ENCODE measurements around the gene CLIP3. TPM values are rescaled to one million over a fixed set of nuclear protein-coding genes. Genes with fewer than 3 reads are reported as not detected.
"Not testable (repeated sequence)": the region's sequence is repeated elsewhere in the genome, so short reads cannot be mapped to it uniquely, and the experiment has no call there.

Gene CLIP3, protein sequence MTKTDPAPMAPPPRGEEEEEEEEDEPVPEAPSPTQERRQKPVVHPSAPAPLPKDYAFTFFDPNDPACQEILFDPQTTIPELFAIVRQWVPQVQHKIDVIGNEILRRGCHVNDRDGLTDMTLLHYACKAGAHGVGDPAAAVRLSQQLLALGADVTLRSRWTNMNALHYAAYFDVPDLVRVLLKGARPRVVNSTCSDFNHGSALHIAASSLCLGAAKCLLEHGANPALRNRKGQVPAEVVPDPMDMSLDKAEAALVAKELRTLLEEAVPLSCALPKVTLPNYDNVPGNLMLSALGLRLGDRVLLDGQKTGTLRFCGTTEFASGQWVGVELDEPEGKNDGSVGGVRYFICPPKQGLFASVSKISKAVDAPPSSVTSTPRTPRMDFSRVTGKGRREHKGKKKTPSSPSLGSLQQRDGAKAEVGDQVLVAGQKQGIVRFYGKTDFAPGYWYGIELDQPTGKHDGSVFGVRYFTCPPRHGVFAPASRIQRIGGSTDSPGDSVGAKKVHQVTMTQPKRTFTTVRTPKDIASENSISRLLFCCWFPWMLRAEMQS
- 0.37 TPM in 1 of 2 replicates, not detected in the other for total RNA-seq (2014; rRNA removed; shearing (Covaris generic))

DNA sequence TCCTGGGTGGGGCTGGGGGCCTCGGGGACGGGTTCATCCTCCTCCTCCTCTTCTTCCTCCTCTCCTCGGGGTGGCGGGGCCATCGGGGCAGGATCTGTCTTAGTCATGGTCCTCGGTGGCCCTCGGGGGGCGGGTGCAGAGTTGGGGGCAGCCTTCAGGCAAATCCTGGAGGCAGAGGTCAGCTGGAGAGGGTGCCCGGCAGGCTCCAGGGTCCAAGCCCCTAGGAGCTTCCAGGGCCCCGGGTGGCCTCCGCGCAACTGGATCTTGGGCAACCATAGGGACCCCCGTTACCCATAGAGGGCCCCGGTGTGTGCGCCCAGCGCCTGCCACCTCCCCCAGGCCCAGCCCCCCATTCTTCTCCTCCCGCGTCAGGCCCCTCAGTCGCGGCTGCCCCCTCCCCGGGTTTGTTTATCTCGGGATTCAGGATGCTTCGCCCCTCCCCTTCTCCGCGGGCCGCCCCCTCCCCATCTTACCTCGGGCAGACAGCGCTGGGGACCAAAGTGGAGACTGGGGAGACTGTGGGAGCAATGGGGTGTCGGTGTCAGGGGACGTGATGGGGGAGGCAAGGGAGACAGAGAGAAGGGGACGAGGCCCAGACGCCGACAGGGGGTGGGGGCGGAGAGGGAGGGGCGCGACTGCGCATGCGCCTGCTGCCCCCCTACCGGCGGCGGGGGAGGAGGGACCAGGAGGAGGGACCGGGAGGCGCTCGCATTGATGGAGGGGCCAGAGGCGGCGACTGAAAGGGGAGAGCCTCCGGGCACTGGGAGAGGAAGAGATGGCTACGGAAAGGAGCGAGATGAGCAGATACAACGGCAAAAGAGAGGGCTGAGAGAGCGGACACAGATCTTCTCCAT lies at the start of gene CLIP3:
Gene CLIP3, minus strand, starts transcription at position 623 of the 854 bp plus-strand sequence. Its CDS starts 516 bp downstream, at position 107.
- peak; percentile 88 for DNase-seq (ENCODE audit: low spot score)
- in situ Hi-C loops (cut with HindIII; ENCODE audit: low sequenced_read_pairs), result no loop called here

DNA sequence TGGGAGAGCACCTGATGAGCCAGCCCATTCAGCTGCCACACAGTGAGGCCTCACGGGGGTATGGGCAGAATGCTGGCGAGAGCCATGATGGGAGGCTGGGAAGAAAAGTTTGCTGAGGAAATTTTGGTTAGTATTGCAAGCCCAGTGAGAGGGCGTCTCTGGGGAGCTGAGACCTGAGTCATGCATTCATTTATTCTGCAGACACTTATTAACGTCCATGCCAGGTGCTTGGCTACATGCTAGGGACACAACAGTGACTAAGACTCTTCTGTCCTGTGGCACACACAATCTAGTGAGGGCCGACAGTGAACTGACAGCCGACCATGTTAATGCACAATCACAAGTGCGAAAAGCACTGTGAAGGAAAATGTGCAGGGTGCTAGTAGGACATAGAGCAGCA lies 49.2 kb upstream of the CLIP3 start:
- DNase-seq (ENCODE audit: low spot score), result no peak
- in situ Hi-C loops (cut with HindIII; ENCODE audit: low sequenced_read_pairs), result no loop called here

DNA sequence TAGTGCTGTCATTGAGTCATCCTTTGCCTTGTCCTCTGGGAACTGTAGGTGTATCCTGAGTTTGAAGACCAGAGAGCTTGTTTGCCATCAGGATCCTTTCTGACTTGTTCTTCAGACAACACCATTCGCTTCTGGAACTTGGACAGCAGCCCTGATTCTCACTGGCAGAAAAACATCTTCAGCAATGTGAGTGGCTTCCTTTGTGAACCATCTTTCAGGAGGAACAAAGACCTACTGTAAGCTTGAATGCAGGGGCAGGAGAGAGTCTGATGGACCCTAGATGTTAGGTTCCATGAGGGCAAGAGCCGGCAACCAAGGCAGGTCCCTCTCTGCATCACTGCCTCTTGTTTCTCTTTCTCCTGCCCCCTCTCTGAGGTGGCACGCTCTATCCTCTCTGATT lies 48.7 kb upstream of the CLIP3 start:
- no peak for DNase-seq (ENCODE audit: low spot score)
- in situ Hi-C loops (cut with HindIII; ENCODE audit: low sequenced_read_pairs), result no loop called here

DNA sequence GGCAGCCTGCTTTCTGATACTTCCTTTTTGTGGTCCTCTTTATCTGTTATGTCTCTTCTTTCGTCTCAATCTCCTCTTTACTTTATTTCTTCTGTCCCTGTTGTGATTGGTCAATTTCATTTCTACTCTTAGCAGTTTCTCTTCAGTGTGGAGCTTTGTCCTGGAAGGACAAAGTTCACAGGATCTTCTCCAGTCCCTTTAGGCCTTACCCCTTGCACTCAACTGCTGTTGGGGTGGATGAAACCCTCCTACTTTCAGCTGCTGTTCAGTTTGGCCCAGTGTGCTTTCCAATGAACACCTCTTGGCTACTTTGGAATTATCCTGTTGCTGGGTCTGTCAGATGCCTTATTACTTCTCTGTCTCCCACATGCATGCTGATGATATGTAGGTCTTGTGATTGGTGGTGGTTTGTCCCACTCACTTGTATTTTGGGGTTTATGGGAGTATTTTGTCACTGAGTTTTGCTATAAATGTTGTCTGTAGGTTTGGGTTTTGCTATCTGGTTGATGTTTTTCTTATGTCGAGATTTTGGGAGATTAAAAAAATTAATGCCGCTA lies 46.8 kb upstream of the CLIP3 start:
- DNase-seq (ENCODE audit: low spot score), result no peak
- in situ Hi-C loops (cut with HindIII; ENCODE audit: low sequenced_read_pairs), result no loop called here

DNA sequence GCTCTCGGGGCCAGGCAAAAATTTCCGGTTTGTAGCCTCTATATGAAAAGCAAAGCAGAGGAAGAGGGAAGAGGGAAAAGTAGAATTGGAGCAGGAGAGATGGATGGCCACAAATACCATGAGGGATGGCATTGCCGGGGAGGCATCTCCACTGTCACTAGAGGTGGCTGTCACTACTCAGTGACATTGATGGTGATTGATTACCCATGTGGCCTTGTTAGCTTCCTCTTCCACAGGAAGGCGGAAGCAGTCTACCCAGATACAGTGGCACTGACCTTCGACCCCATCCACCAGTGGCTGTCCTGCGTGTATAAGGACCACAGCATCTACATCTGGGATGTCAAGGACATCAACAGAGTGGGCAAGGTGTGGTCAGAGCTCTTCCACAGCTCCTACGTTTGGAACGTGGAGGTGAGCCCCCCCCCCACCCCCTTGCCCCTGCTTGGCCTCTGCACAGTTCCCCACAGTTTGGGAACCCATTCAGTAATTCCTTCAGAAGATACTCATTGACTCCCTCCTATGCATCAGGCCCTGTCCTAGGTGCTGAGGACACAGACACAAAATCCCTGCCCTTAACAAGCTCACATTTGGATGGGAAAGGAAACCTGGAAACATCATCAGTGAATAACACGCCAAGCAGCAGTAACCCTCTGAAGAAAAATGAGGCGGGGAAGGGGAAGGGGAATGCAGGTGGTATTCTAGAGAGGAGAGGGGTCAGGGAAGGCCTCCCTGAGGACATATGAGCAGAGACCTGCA lies 40.6 kb upstream of the CLIP3 start:
- in situ Hi-C loops (cut with HindIII; ENCODE audit: low sequenced_read_pairs), result no loop called here

GRCh38 chr19:36072081-36072480 lies 39.4 kb upstream of the CLIP3 start:
- DNase-seq (ENCODE audit: low spot score), result no peak
- in situ Hi-C loops (cut with HindIII; ENCODE audit: low sequenced_read_pairs), result no loop called here

More for the DNA sequence above, 40.6 kb upstream of the CLIP3 start:
- DNase-seq (ENCODE audit: low spot score), result no peak

- in situ Hi-C loops (cut with HindIII; ENCODE audit: low sequenced_read_pairs); DNase-seq (ENCODE audit: low spot score): not testable (repeated sequence)
Observed at GRCh38 chr19:36068810-36069499, 36.3 kb upstream of the CLIP3 start.

DNA sequence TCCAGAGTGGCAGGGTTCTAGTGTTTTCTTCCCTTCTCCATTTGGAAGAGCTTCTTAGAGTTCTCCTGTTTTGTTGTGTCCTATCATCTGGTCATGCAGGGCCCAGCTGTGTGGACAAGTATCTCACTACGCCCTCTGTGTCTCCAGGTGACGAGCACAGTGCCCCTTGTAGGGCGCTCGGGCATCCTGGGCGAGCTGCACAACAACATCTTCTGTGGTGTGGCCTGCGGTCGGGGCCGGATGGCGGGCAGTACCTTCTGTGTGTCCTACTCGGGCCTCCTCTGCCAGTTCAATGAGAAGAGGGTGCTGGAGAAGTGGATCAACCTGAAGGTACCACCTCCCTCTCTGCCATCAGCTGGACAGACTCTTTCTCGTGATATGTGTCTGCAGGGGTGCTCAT lies 35.0 kb upstream of the CLIP3 start:
- no peak for DNase-seq (ENCODE audit: low spot score)
- in situ Hi-C loops (cut with HindIII; ENCODE audit: low sequenced_read_pairs), result no loop called here

DNA sequence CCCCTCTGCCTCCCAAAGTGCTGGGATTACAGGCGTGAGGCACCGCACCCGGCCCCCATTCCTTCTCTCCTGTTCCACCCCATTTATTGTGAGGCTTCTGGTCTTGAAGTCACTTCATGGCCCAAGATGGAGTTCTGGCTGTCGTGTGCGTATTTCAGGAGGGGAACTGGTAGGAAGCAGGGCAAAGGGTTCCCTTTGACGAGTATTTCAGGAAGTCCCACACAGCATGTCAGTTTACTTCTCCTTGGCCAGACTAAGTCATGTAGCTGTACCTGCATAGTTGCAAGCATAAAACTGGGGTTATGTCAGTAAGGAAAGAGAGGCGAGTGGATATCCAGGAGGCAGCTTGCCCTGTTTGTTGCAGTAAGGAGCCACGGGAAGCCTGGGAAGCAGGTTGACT lies 32.2 kb upstream of the CLIP3 start:
- in situ Hi-C loops (cut with HindIII; ENCODE audit: low sequenced_read_pairs), result no loop called here
- DNase-seq (ENCODE audit: low spot score), result no peak

GRCh38 chr19:36061367-36061766 lies 28.7 kb upstream of the CLIP3 start:
- no peak for DNase-seq (ENCODE audit: low spot score)
- in situ Hi-C loops (cut with HindIII; ENCODE audit: low sequenced_read_pairs), result no loop called here

DNA sequence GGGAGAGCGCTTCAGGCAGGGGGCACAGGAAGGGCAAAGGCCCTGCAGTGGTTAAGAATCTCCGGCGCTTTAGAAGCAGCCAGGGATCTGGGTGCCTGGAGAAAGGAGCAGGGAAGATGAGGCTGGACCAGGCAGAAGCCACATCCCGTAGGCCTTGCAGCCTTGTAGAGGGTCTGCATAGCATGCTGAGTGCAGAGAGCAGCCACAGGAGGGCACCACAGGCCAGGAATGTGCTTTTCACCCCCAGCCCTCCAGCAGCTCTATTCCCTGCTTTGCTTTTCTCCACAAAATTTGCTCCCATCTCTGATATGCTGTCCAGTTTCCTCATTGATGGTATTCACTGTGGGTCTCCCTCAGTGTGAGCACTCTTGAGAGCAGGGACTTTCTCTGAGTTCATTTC lies 27.8 kb upstream of the CLIP3 start:
- in situ Hi-C loops (cut with HindIII; ENCODE audit: low sequenced_read_pairs), result no loop called here
- peak; percentile 57 for DNase-seq (ENCODE audit: low spot score)

GRCh38 chr19:36059180-36059910 lies 26.7 kb upstream of the CLIP3 start:
- in situ Hi-C loops (cut with HindIII; ENCODE audit: low sequenced_read_pairs), result no loop called here
- DNase-seq (ENCODE audit: low spot score), result no peak

GRCh38 chr19:36058481-36059179 lies 26.0 kb upstream of the CLIP3 start:
- in situ Hi-C loops (cut with HindIII; ENCODE audit: low sequenced_read_pairs), result no loop called here
- DNase-seq (ENCODE audit: low spot score), result no peak

DNA sequence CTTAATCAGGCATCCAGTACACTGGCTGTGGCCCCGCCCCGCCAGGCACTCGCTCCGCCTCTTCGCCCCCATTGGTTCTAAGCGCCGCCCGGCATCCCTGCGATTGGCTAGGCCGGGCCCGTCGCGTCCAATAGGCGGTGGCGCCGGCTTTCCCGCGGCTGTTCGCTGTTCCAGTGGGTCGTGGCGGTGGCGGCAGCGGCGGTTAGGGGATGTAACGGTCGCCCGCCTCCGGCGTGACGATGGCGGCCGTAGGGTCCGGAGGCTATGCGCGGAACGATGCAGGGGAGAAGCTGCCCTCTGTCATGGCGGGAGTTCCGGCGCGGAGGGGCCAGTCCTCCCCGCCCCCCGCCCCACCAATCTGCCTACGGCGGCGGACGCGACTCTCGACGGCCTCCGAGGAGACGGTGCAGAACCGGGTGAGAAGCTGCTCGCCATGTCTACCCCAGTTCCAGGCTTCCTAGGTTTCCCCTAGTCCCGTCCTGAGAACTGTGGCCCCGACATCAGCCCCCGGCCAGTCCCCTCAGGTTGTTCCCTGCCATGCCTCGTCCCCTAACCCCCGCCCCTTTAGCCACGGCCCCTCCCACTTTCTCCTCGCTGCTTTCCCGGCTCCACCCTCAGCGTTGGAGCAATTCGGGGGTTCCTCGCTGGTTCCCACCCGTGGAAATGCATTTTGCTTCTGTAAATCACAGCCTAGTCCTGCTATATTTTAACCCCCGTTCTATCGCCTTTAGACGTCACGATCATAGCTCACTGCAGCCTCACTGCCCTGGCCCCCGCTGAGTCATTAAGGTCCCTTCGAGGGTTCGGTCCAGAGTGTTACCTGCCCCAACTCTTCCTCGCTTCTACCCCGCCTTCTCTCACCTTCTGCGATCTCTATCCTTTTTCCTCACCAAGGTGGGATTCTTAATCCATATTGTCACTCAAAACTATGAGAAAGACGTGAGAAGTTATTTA lies 22.3 kb upstream of the CLIP3 start, which contains the start of gene WDR62:
Gene WDR62, plus strand, starts transcription at position 165 of the 954 bp plus-strand sequence. Its CDS starts 75 bp downstream, at position 240.
- in situ Hi-C loops (cut with HindIII; ENCODE audit: low sequenced_read_pairs), result no loop called here
- no peak for DNase-seq (ENCODE audit: low spot score)

- DNase-seq (ENCODE audit: low spot score), result peak; percentile 99
- in situ Hi-C loops (cut with HindIII; ENCODE audit: low sequenced_read_pairs), result no loop called here
Observed at GRCh38 chr19:36054119-36054732, 21.6 kb upstream of the CLIP3 start, which contains the start of gene THAP8. Gene THAP8, minus strand, starts transcription at chr19:36054285. Its CDS starts 68 bp downstream, at chr19:36054217.

Measured in G401 (cell line).